Chondrocyte (in vitro differentiated cells): ENCODE results near the gene CALM3. TPM values are rescaled to one million over a fixed set of nuclear protein-coding genes. Genes with fewer than 3 reads are reported as not detected.
A peak's percentile ranks its signal among the peaks of the same experiment; 100 is the strongest.

Experiments
- DNase-seq: peaks from one replicate; pipeline ENCODE4 v3.0.0; 2021; ENCODE audit warnings: mixed read lengths, low spot score
- H3K27ac Mint-ChIP-seq: one replicate; pipeline ENCODE4 v1.8.0; 2021; ENCODE audit warnings: mild to moderate bottlenecking, moderate library complexity, mixed read lengths; ENCODE audit not compliant: unreplicated experiment
- H3K27me3 Mint-ChIP-seq: 2 replicates; pipeline ENCODE4 v1.8.0; 2021; ENCODE audit warnings: low read depth, mixed read lengths
- H3K36me3 Mint-ChIP-seq: 2 replicates; pipeline ENCODE4 v1.8.0; 2021; ENCODE audit warnings: low read depth, mixed read lengths
- H3K4me1 Mint-ChIP-seq: 2 replicates; pipeline ENCODE4 v1.8.0; 2021; ENCODE audit warnings: low read depth, mild to moderate bottlenecking, mixed read lengths
- H3K4me3 Mint-ChIP-seq: one replicate; pipeline ENCODE4 v1.8.0; 2021; ENCODE audit warnings: mild to moderate bottlenecking, moderate library complexity, mixed read lengths; ENCODE audit not compliant: unreplicated experiment
- H3K9me3 Mint-ChIP-seq: 2 replicates; pipeline ENCODE4 v1.8.0; 2021; ENCODE audit warnings: low read depth, mixed read lengths
- CTCF ChIP-seq: fragments of 200-600 bp; sonication (generic); IDR thresholded peaks from 2 replicates; pipeline ENCODE4 v1.5.0; 2021; ENCODE audit warnings: antibody characterized with exemption, mild to moderate bottlenecking, moderate library complexity
- total RNA-seq: library from RNA; stranded (reverse); gene quantifications from 3 replicates; pipeline ENCODE4 v1.2.1, GENCODE V29; 2021

The CALM3 gene
- total RNA-seq, 1 donor from 2014 or later, result 144 TPM

- H3K4me1 Mint-ChIP-seq, result no peaks in the 10 kb centered on the region
- H3K9me3 Mint-ChIP-seq, result no peaks in the 10 kb centered on the region
- peaks cover 2% of the 10 kb centered on the region for H3K27me3 Mint-ChIP-seq
- no peak for TF ChIP-seq CTCF
- DNase-seq, result no peak
- H3K36me3 Mint-ChIP-seq, result no peaks in the 10 kb centered on the region
- H3K4me3 Mint-ChIP-seq, result peak overlapping the region; percentile 51
- no peak overlapping the region for H3K27ac Mint-ChIP-seq
These were observed 38.4 kb downstream of the CALM3 start for GRCh38 chr19:46639358-46640182.

- H3K4me3 Mint-ChIP-seq, result no peak overlapping the region
- H3K9me3 Mint-ChIP-seq, result no peaks in the 10 kb centered on the region
- H3K27me3 Mint-ChIP-seq, result no peaks in the 10 kb centered on the region
- no peak for TF ChIP-seq CTCF
- no peaks in the 10 kb centered on the region for H3K36me3 Mint-ChIP-seq
- no peak for DNase-seq
- H3K4me1 Mint-ChIP-seq, result no peaks in the 10 kb centered on the region
- H3K27ac Mint-ChIP-seq, result no peak overlapping the region
These were observed 39.5 kb downstream of the CALM3 start for GRCh38 chr19:46640656-46641055.

- Mint-ChIP-seq H3K9me3 (no peaks in the 10 kb centered on the region), H3K27ac (no peak overlapping the region), H3K36me3 (peaks cover 7% of the 10 kb centered on the region), H3K4me3 (no peak overlapping the region), H3K27me3 (no peaks in the 10 kb centered on the region), H3K4me1 (no peaks in the 10 kb centered on the region)
- no peak for DNase-seq
- TF ChIP-seq CTCF, result no peak
These were observed 43.6 kb downstream of the CALM3 start for GRCh38 chr19:46644720-46645119.

- no peak for TF ChIP-seq CTCF
- H3K36me3 Mint-ChIP-seq, result peaks cover 7% of the 10 kb centered on the region
- H3K27ac Mint-ChIP-seq, result no peak overlapping the region
- no peak for DNase-seq
- H3K4me1 Mint-ChIP-seq, result no peaks in the 10 kb centered on the region
- no peak overlapping the region for H3K4me3 Mint-ChIP-seq
- H3K27me3 Mint-ChIP-seq, result no peaks in the 10 kb centered on the region
- H3K9me3 Mint-ChIP-seq, result no peaks in the 10 kb centered on the region
These were observed 45.3 kb downstream of the CALM3 start for GRCh38 chr19:46646402-46646801.

GRCh38 chr19:46648060-46648960, 47.2 kb downstream of the CALM3 start:
- H3K9me3 Mint-ChIP-seq, result no peaks in the 10 kb centered on the region
- DNase-seq, result no peak
- H3K36me3 Mint-ChIP-seq, result peaks cover 7% of the 10 kb centered on the region
- no peaks in the 10 kb centered on the region for H3K27me3 Mint-ChIP-seq
- H3K4me1 Mint-ChIP-seq, result no peaks in the 10 kb centered on the region
- H3K4me3 Mint-ChIP-seq, result no peak overlapping the region
- no peak for TF ChIP-seq CTCF
- H3K27ac Mint-ChIP-seq, result no peak overlapping the region
